T-helper 2 cell treated with Interferon-gamma antibody and Interleukin-4, amounts not matched to agents 5 μg/mL and 100 μg/mL, for 36 hours (primary cell): Measurements from ENCODE around the gene SLC36A2.
A peak's percentile ranks its signal among the peaks of the same experiment; 100 is the strongest.

Source experiments
- DNase-seq: peaks from one replicate; pipeline ENCODE4 v3.0.0; 2021; ENCODE audit warnings: low spot score
- H3K27ac Mint-ChIP-seq: one replicate; pipeline ENCODE4 v1.8.0; 2021; ENCODE audit warnings: mild to moderate bottlenecking, mixed read lengths
- H3K27me3 Mint-ChIP-seq: one replicate; pipeline ENCODE4 v1.8.0; 2021; ENCODE audit warnings: low read depth, mixed read lengths
- H3K36me3 Mint-ChIP-seq: one replicate; pipeline ENCODE4 v1.8.0; 2021; ENCODE audit warnings: low read depth, mixed read lengths
- H3K4me1 Mint-ChIP-seq: one replicate; pipeline ENCODE4 v1.8.0; 2021; ENCODE audit warnings: low read depth, mixed read lengths
- H3K4me3 Mint-ChIP-seq: one replicate; pipeline ENCODE4 v1.8.0; 2022; ENCODE audit warnings: mild to moderate bottlenecking, moderate library complexity, mixed read lengths
- H3K9me3 Mint-ChIP-seq: one replicate; pipeline ENCODE4 v1.8.0; 2021; ENCODE audit warnings: mixed read lengths

The SLC36A2 gene

DNA sequence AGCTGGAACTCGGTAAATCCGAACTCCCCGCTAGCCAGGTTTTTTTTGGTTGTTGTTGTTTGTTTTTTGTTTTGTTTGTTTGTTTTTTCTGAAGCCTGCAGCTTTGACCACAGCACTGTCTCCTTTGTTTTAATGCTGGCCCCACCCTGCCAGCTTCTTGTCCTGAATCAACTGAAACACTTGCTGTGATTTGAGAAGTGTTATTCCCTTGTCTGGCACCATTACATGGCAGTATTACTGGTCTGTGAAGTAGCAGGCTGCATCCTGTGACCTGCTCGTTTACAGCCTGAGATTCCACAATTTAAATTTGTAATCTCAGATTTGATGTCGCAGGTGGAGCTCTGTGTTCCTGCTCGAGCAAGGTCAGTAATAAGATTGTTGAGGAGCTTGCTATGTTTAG lies 1.4 kb upstream of the SLC36A2 start:
- H3K4me1 Mint-ChIP-seq = no peaks in the 10 kb centered on the region
- no peak overlapping the region for H3K4me3 Mint-ChIP-seq
- no peaks in the 10 kb centered on the region for H3K36me3 Mint-ChIP-seq
- no peak for DNase-seq
- H3K27ac Mint-ChIP-seq = no peak overlapping the region
- H3K27me3 Mint-ChIP-seq = peaks cover 11% of the 10 kb centered on the region
- no peaks in the 10 kb centered on the region for H3K9me3 Mint-ChIP-seq

DNA sequence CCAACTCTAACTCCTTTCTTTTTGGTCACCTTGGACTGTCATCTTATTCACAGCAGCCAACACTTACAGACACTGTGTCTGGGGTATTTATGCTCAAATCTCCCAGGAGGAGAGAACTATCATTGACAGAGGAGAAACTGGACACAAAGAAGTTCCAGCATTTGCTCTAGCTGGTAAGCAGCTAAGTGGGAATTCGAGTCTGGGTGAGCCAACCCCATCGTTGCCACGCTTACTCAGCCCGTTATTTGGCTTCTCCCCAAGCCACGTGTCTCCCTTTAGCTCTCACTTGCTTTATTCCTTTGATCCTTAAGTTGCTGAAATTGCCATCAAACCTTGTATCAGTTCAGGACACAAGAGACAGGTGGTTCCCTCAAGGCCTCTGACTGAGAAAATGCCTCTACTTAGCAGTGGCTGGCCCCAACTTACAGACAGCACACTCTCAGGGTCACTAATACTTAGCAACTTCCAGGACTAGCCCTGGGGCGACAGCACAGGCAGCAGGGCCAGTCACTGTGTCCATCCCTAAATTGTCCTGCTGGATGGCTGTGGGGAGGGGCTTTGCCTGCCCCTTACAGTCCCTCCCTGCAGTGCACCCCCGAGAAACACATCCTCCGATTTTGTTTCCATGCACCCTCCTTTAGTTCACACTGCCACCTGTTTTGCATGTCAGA lies 1.4 kb downstream of the SLC36A2 start:
- H3K27me3 Mint-ChIP-seq = peaks cover 19% of the 10 kb centered on the region
- no peaks in the 10 kb centered on the region for H3K4me1 Mint-ChIP-seq
- no peak overlapping the region for H3K4me3 Mint-ChIP-seq
- no peak for DNase-seq
- H3K9me3 Mint-ChIP-seq = no peaks in the 10 kb centered on the region
- H3K27ac Mint-ChIP-seq = no peak overlapping the region
- H3K36me3 Mint-ChIP-seq = no peaks in the 10 kb centered on the region

DNA sequence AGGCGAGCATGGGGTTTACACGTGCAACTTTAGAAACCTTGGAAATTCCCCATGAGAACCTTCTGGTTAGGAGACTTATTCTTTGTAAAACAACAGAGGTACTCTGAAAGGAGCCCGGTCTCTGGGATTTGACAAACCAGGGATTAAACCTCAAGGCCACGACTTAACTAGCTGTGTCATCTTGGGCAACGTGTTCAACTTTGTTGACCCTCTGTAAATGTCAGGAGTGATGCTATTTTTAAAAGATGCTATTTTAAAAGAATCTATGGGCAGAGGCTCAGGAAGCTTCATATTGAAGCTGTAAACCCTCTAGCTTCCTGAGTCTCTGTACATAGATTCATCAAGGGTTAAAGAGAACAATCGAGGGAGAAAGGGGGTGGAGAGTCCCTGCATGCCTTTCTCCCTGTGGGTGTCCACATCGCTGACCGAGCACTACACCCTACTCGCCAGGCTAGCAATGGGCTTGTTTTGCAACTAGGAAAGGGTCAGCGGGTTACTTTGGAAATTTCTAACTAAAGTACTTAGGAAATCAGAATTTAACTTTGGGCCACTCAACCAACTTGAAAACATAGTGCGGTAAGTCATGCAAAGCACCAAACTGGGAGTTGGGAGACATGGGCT lies 2.1 kb downstream of the SLC36A2 start:
- Mint-ChIP-seq H3K4me1 (no peaks in the 10 kb centered on the region), H3K9me3 (no peaks in the 10 kb centered on the region), H3K27me3 (peaks cover 22% of the 10 kb centered on the region), H3K36me3 (no peaks in the 10 kb centered on the region), H3K4me3 (no peak overlapping the region), H3K27ac (no peak overlapping the region)
- no peak for DNase-seq

DNA sequence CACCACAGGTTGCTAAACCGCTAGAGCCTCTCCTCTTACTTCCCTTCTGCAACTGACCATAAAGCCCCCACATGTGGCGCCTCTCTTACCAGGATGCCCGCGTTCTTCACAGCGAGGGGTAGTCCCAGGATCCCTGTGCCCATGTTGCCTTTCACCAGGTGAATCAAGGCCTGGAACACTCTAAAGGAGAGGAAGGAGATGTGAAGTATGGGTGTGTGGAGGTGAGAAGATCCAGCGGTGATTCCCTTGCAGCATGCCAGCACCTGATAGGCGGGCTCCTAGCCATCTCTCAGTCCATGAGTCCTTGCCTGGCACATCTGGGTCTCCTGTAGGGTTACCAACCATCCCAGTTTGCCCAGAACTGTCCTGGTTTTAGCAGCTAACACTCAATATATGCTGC lies 3.3 kb downstream of the SLC36A2 start:
- H3K9me3 Mint-ChIP-seq = no peaks in the 10 kb centered on the region
- no peaks in the 10 kb centered on the region for H3K4me1 Mint-ChIP-seq
- H3K36me3 Mint-ChIP-seq = no peaks in the 10 kb centered on the region
- H3K4me3 Mint-ChIP-seq = no peak overlapping the region
- peaks cover 26% of the 10 kb centered on the region for H3K27me3 Mint-ChIP-seq
- H3K27ac Mint-ChIP-seq = no peak overlapping the region
- no peak for DNase-seq

DNA sequence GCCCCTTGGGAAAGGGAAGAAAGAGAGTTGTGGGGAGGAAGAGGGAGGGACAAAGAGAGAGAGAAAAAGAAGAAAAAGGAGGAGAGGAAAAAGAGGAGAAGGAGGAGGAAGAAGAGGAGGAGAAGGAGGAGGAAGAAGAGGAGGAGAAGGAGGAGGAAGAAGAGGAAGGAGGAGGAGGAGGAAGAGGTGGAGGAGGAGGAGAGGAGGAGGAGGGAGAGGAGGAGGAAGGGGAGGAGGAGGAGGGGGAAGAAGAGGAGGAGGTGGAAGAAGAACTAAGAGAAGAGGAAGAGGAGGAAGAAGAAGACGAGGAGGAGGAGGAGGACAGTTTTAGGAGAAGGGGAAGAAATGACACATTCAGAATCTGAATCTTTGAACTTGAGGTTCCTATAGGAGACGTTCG lies 7.4 kb downstream of the SLC36A2 start:
- H3K27me3 Mint-ChIP-seq = peaks cover 26% of the 10 kb centered on the region

DNA sequence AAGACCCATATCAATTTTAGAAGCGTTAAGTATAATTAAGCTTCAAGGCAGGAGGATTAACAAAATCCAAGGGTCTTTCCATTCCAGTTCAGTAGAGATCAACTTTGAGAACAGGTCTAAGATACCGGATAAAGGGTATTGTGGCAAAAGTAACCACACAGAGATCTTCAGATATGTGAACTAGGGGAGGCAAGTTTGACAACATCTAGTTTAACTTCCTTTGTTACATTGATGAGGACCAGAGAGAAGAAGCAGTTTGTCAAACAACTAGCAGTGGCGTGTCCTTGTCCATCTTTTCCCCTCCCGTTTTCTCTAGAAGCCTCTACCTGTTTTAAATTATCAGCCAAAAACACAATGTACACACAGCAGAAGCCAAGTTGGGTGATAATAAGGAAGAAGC lies 8.6 kb downstream of the SLC36A2 start:
- Mint-ChIP-seq H3K4me1 (peaks cover 4% of the 10 kb centered on the region), H3K27ac (no peak overlapping the region), H3K9me3 (no peaks in the 10 kb centered on the region), H3K4me3 (no peak overlapping the region), H3K27me3 (peaks cover 25% of the 10 kb centered on the region), H3K36me3 (no peaks in the 10 kb centered on the region)
- DNase-seq = no peak

More for the DNA sequence above, 7.4 kb downstream of the SLC36A2 start:
- no peak overlapping the region for H3K27ac Mint-ChIP-seq
- DNase-seq = no peak
- H3K4me1 Mint-ChIP-seq = peaks cover 4% of the 10 kb centered on the region
- no peaks in the 10 kb centered on the region for H3K36me3 Mint-ChIP-seq
- no peak overlapping the region for H3K4me3 Mint-ChIP-seq
- no peaks in the 10 kb centered on the region for H3K9me3 Mint-ChIP-seq

DNA sequence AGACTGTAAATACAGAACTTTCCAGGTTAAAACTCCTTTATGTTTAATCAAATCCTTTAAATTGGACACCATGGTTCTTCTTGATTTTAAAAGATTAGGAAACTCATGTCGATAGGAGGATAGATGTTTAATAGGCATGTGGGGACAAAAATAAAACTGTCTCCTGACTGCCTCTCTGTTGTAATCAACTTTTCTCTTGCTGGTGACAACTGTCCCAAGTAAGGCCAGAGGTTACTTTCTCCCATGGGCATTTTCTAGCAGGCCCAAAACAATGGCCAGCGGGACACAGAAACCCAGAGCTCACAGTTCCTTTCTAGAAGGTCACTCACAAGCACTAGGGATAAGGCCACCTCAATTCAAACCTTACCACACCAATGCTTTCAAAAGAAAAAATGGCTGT lies 14.5 kb downstream of the SLC36A2 start:
- H3K27me3 Mint-ChIP-seq = peaks cover 6% of the 10 kb centered on the region
- no peak overlapping the region for H3K4me3 Mint-ChIP-seq
- H3K4me1 Mint-ChIP-seq = no peaks in the 10 kb centered on the region
- H3K9me3 Mint-ChIP-seq = no peaks in the 10 kb centered on the region
- DNase-seq = no peak
- H3K27ac Mint-ChIP-seq = no peak overlapping the region
- no peaks in the 10 kb centered on the region for H3K36me3 Mint-ChIP-seq

DNA sequence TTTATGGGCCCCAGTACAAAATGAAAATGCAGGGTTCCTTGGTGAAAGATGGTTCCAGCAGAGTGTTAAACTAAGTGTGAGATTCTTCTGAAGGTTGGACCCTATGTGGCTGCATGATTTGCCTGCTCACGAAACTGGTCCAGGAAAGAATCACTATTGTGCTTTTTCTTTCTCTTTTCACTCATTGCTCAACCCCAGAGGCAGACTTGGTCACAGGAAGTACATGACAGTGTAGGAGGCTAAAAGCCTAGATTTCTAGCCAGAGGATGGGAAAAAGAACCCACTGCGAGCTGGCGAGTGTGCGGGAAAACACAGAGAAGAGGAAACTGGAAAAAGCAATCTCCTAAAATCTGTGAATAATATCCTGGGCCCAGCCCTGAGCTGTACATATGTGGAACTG lies 18.6 kb downstream of the SLC36A2 start:
- no peak overlapping the region for H3K27ac Mint-ChIP-seq
- no peaks in the 10 kb centered on the region for H3K27me3 Mint-ChIP-seq
- no peaks in the 10 kb centered on the region for H3K9me3 Mint-ChIP-seq
- H3K4me1 Mint-ChIP-seq = no peaks in the 10 kb centered on the region
- no peaks in the 10 kb centered on the region for H3K36me3 Mint-ChIP-seq
- DNase-seq = no peak
- no peak overlapping the region for H3K4me3 Mint-ChIP-seq

DNA sequence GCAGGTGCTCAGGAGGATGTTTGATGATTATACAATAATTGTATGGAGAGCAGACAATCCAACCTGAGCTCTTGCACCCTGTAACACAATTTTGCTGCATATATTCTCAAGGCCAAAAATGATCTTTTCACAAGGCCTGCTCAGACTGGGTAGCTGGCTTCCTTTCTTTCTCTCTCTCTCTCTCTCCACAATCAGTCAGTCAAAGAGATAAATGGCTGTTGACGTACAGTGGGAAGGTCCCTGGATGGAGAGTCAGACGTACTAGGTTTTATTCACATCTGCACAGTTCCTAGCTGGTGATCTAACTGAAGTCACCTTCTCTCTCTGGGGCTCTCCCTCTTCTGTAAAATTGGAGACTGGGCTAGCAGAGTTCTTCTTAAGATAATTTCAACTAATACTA lies 19.8 kb downstream of the SLC36A2 start:
- Mint-ChIP-seq H3K27ac (no peak overlapping the region), H3K9me3 (no peaks in the 10 kb centered on the region), H3K27me3 (no peaks in the 10 kb centered on the region)

DNA sequence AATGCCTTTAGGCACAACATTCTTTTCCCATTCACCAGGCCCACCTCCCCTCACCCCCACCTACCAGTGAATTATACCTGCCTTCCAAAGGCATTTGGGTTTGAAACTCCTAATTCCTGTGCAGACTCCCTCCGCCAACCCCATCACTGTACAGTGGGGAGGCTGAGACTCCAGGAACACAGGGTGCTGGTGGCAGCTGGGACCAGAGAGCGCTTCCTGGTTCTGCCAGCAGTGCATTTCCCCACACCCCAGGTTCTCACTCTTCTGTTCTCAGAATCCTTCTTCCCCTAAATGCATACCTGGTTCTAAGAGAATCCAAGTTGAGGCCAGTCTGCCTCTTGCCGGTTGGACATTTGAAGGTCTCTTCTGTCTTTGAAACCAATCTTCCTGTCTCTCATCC lies 21.1 kb downstream of the SLC36A2 start:
- Mint-ChIP-seq H3K4me1 (no peaks in the 10 kb centered on the region), H3K27ac (no peak overlapping the region), H3K4me3 (no peak overlapping the region), H3K27me3 (no peaks in the 10 kb centered on the region), H3K9me3 (no peaks in the 10 kb centered on the region), H3K36me3 (no peaks in the 10 kb centered on the region)
- DNase-seq = no peak

More for the DNA sequence above, 19.8 kb downstream of the SLC36A2 start:
- no peak for DNase-seq
- H3K36me3 Mint-ChIP-seq = no peaks in the 10 kb centered on the region
- no peaks in the 10 kb centered on the region for H3K4me1 Mint-ChIP-seq
- no peak overlapping the region for H3K4me3 Mint-ChIP-seq

DNA sequence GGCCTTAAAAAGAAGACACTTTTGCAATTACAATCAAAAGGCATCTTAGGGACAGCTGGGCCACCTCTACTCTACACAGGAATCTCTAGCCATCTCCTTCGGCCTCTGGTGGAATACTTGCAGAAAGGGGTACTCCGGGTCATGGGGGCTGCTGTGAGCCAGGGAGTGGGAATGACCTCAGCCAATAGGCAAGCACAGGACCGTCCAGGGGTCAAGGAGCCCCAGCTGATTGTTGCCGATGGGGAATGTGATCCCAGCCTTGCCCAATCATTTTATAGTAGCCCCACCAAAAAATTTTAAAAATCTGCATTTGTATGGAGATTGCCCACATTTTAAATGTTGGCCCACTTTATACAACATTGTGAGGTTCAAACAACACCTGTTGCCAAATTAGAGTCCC lies 26.9 kb downstream of the SLC36A2 start:
- H3K4me3 Mint-ChIP-seq = no peak overlapping the region
- peaks cover 17% of the 10 kb centered on the region for H3K27me3 Mint-ChIP-seq
- no peaks in the 10 kb centered on the region for H3K9me3 Mint-ChIP-seq
- H3K27ac Mint-ChIP-seq = no peak overlapping the region
- H3K4me1 Mint-ChIP-seq = no peaks in the 10 kb centered on the region
- H3K36me3 Mint-ChIP-seq = no peaks in the 10 kb centered on the region
- DNase-seq = no peak

DNA sequence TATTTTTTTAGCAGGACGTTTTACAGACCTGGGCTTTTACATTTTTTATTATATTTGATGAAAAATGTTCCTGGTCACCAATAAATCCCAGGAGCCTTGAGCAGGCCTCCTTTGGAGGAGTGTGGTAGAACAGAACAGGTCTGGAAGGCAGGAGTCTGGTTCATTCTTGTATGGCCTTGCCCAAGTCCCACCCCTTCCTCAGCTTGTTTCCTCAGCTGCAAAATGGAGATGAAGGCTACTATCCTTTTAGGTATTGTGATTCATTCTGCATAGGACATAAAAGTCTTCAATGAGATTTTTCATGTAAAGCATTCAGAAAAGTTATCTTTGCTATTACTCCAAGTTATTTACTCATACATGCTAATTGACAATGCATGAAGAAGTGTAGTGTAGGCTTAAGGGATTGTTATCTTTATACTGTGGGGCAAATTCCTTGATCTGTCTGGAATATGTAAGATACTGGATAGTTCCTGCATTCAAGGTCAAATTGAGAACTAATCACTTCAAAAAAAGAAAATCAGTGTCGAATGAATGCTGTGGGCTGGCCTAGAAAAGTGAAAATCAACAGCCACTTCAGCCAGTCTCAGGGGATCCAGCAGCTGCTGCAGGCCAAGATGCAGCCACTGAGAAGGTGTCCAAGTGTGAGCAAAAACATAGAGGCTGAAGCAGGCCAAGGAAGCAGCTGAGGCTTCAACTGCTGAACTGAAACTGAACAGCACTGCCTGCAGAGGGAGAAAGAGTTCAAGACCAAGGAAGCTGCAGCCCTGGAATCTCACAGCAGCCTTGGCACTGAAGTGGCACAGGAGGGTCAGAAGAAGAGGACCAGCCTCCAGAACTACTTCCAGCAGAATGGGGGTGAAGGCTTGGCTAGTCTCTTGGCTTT lies 28.3 kb downstream of the SLC36A2 start:
- peaks cover 20% of the 10 kb centered on the region for H3K27me3 Mint-ChIP-seq
- H3K4me3 Mint-ChIP-seq = no peak overlapping the region
- H3K36me3 Mint-ChIP-seq = no peaks in the 10 kb centered on the region
- H3K27ac Mint-ChIP-seq = no peak overlapping the region
- no peak for DNase-seq
- H3K9me3 Mint-ChIP-seq = no peaks in the 10 kb centered on the region
- H3K4me1 Mint-ChIP-seq = no peaks in the 10 kb centered on the region

DNA sequence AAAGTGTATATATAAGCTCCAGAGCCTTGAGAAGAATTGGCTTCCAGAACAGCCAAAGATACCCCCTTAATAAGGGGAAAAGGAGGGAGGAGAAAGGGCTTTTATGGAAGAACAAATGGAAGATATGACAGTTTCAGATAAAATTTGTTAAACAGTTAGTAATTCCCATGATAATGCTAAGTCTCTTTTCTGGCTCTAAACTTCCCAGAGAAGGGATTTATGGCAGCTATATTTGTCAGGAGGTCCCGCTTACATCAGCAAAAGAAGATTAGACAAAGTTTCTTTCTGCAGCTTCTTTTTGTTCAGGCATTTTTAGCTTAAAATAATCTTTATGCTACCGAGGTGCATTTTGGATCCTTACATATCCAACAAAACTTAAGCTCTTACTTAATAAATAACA lies 29.5 kb downstream of the SLC36A2 start:
- Mint-ChIP-seq H3K36me3 (no peaks in the 10 kb centered on the region), H3K9me3 (no peaks in the 10 kb centered on the region), H3K27me3 (peaks cover 20% of the 10 kb centered on the region), H3K27ac (no peak overlapping the region), H3K4me3 (no peak overlapping the region), H3K4me1 (no peaks in the 10 kb centered on the region)
- DNase-seq = no peak

DNA sequence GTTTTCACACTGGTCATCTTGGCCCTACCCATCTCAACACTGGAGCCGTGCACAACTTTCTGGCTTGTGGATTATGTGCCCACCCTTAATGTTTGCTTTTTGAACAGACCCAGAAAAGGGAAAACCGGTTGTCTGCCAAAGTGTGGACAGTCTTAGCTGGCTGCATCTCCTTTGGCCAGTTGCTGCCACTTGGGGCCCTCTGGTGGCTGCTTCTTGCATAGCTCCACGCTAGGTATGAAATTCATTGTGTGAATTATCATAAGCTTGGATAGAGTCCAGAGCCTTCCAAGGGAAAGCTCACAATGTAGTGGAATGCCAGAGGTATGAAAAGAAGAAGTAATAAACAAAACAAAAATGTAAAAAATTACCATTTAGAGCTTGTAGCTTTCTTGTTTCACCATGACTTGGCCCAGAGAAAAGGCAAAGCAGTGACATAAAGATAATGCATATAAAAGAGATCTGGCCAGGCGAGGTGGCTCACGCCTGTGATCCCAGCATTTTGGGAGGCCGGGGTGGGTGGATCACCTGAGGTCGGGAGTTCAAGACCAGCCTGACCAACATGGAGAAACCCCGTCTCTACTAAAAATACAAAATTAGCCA lies 31.3 kb downstream of the SLC36A2 start:
- Mint-ChIP-seq H3K36me3 (no peaks in the 10 kb centered on the region), H3K4me3 (no peak overlapping the region), H3K9me3 (peaks cover 4% of the 10 kb centered on the region), H3K4me1 (no peaks in the 10 kb centered on the region), H3K27ac (no peak overlapping the region), H3K27me3 (peaks cover 20% of the 10 kb centered on the region)
- peak; percentile 19 for DNase-seq
